SK-N-SH treated with all-trans-retinoic acid at 6 μM for 48 hours (cell line): ENCODE results near the gene IFTAP.

ENCODE experiments used
- ATAC-seq: fragments of 200-7000 bp; cut with Tn5 transposase; 3 replicates; pipeline ENCODE4 v1.9.1; 2020; ENCODE audit warnings: mild to moderate bottlenecking, moderate library complexity
- ARNTL ChIP-seq: fragments of 450-650 bp; formaldehyde crosslinking; IDR thresholded peaks from 2 replicates; pipeline ENCODE4 v1.5.0; 2020; ENCODE audit warnings: low read depth, mild to moderate bottlenecking, moderate library complexity, borderline replicate concordance
- BACH2 ChIP-seq: fragments of 250-450 bp; sonication (Bioruptor Pico); IDR thresholded peaks from 2 replicates; pipeline ENCODE4 v1.9.0; 2021; ENCODE audit warnings: mild to moderate bottlenecking, borderline replicate concordance
- CREB5 ChIP-seq: fragments of 250-450 bp; sonication (Bioruptor Pico); IDR thresholded peaks from 2 replicates; pipeline ENCODE4 v1.5.1; 2020; ENCODE audit warnings: low read depth, mild to moderate bottlenecking, moderate library complexity
- CSDC2 ChIP-seq: fragments of 250-450 bp; sonication (Bioruptor Pico); IDR thresholded peaks from 2 replicates; pipeline ENCODE4 v1.5.0; 2020; ENCODE audit warnings: mild to moderate bottlenecking, moderate library complexity
- CSRNP3 ChIP-seq: fragments of 250-450 bp; sonication (Bioruptor Pico); IDR thresholded peaks from 2 replicates; pipeline ENCODE4 v1.5.1; 2021; ENCODE audit warnings: mild to moderate bottlenecking, moderate library complexity
- ESRRG ChIP-seq: fragments of 250-450 bp; sonication (Bioruptor Pico); IDR thresholded peaks from 2 replicates; pipeline ENCODE4 v1.6.1; 2021; ENCODE audit warnings: mild to moderate bottlenecking
- GLIS3 ChIP-seq: fragments of 250-450 bp; sonication (Bioruptor Pico); IDR thresholded peaks from 2 replicates; pipeline ENCODE4 v1.5.0; 2020; ENCODE audit warnings: mild to moderate bottlenecking, moderate library complexity
- ISL1 ChIP-seq: fragments of 250-450 bp; sonication (Bioruptor Pico); IDR thresholded peaks from 2 replicates; pipeline ENCODE4 v2.1.2; 2022; ENCODE audit warnings: mild to moderate bottlenecking, moderate library complexity
- PATZ1 ChIP-seq: fragments of 250-450 bp; sonication (Bioruptor Pico); IDR thresholded peaks from 2 replicates; pipeline ENCODE4 v1.8.0; 2020; ENCODE audit warnings: mild to moderate bottlenecking, moderate library complexity, borderline replicate concordance
- POU6F1 ChIP-seq: fragments of 250-450 bp; sonication (Bioruptor Pico); IDR thresholded peaks from 2 replicates; pipeline ENCODE4 v1.8.0; 2021; ENCODE audit warnings: low read depth, mild to moderate bottlenecking, moderate library complexity, borderline replicate concordance
- PPARA ChIP-seq: fragments of 250-450 bp; sonication (Bioruptor Pico); IDR thresholded peaks from 2 replicates; pipeline ENCODE4 v1.5.0; 2020; ENCODE audit warnings: mild to moderate bottlenecking, borderline replicate concordance
- RARB ChIP-seq: fragments of 250-450 bp; sonication (Bioruptor Pico); IDR thresholded peaks from 2 replicates; pipeline ENCODE4 v1.8.0; 2021; ENCODE audit warnings: mild to moderate bottlenecking, moderate library complexity
- SNAI2 ChIP-seq: fragments of 250-450 bp; sonication (Bioruptor Pico); IDR thresholded peaks from 2 replicates; pipeline ENCODE4 v1.5.0; 2020; ENCODE audit warnings: mild to moderate bottlenecking, moderate library complexity
- TCF4 ChIP-seq: fragments of 250-450 bp; sonication (Bioruptor Pico); IDR thresholded peaks from 2 replicates; pipeline ENCODE4 v1.8.0; 2021; ENCODE audit warnings: mild to moderate bottlenecking, moderate library complexity, borderline replicate concordance
- TOX ChIP-seq: fragments of 250-450 bp; sonication (Bioruptor Pico); IDR thresholded peaks from 2 replicates; pipeline ENCODE4 v1.8.0; 2021; ENCODE audit warnings: mild to moderate bottlenecking, moderate library complexity, borderline replicate concordance
- TSHZ2 ChIP-seq: fragments of 250-450 bp; sonication (Bioruptor Pico); IDR thresholded peaks from 2 replicates; pipeline ENCODE4 v1.5.0; 2020; ENCODE audit warnings: mild to moderate bottlenecking, moderate library complexity
- ZC3H10 ChIP-seq: fragments of 250-450 bp; sonication (Bioruptor Pico); IDR thresholded peaks from 2 replicates; pipeline ENCODE4 v1.5.1; 2021; ENCODE audit warnings: mild to moderate bottlenecking, moderate library complexity
- ZFP3 ChIP-seq: fragments of 250-450 bp; sonication (Bioruptor Pico); IDR thresholded peaks from 2 replicates; pipeline ENCODE4 v1.5.0; 2020; ENCODE audit warnings: mild to moderate bottlenecking, moderate library complexity
- ZFP30 ChIP-seq: fragments of 450-650 bp; formaldehyde crosslinking; IDR thresholded peaks from 2 replicates; pipeline ENCODE4 v1.5.0; 2022; ENCODE audit warnings: mild to moderate bottlenecking, moderate library complexity
- ZNF8 ChIP-seq: fragments of 450-650 bp; formaldehyde crosslinking; IDR thresholded peaks from 2 replicates; pipeline ENCODE4 v1.5.0; 2020; ENCODE audit warnings: mild to moderate bottlenecking, moderate library complexity

The IFTAP gene

GRCh38 chr11:36695111-36695510 lies 100.8 kb downstream of the IFTAP start:
- ATAC-seq: no peak
- TF ChIP-seq PPARA: no peak
- no peak for TF ChIP-seq TOX (CRISPR knock-in tag)

GRCh38 chr11:36695571-36695970 lies 101.3 kb downstream of the IFTAP start:
- no peak for ATAC-seq

GRCh38 chr11:36696550-36696949 lies 102.2 kb downstream of the IFTAP start:
- no peak for TF ChIP-seq SNAI2 (CRISPR knock-in tag)
- no peak for TF ChIP-seq TOX (CRISPR knock-in tag)
- no peak for TF ChIP-seq TSHZ2 (CRISPR knock-in tag)
- TF ChIP-seq PPARA: no peak
- no peak for TF ChIP-seq ARNTL
- TF ChIP-seq ZNF8 (CRISPR knock-in tag): no peak
- TF ChIP-seq PATZ1: no peak
- TF ChIP-seq RARB (CRISPR knock-in tag): no peak
- ATAC-seq: no peak

More at GRCh38 chr11:36695571-36695970, 101.3 kb downstream of the IFTAP start:
- TF ChIP-seq CSDC2 (CRISPR knock-in tag) (no peak), ZFP3 (no peak), PPARA (no peak), ISL1 (CRISPR knock-in tag) (no peak), CREB5 (CRISPR knock-in tag) (no peak), TOX (CRISPR knock-in tag) (no peak), ESRRG (no peak)

- no peak for ATAC-seq
- no peak for TF ChIP-seq ARNTL
- TF ChIP-seq PPARA: no peak
- no peak for TF ChIP-seq CSDC2 (CRISPR knock-in tag)
- no peak for TF ChIP-seq ISL1 (CRISPR knock-in tag)
- no peak for TF ChIP-seq GLIS3
- TF ChIP-seq CREB5 (CRISPR knock-in tag): no peak
- no peak for TF ChIP-seq BACH2
- no peak for TF ChIP-seq ZFP3
- no peak for TF ChIP-seq ZFP30 (CRISPR knock-in tag)
- TF ChIP-seq TCF4: no peak
- no peak for TF ChIP-seq PATZ1
- TF ChIP-seq POU6F1 (CRISPR knock-in tag): no peak
- no peak for TF ChIP-seq ZNF8 (CRISPR knock-in tag)
- TF ChIP-seq CSRNP3: no peak
- no peak for TF ChIP-seq TSHZ2 (CRISPR knock-in tag)
- TF ChIP-seq ZC3H10 (CRISPR knock-in tag): no peak
Measured at GRCh38 chr11:36699271-36699670, 105.0 kb downstream of the IFTAP start.
